Mesodermal cell (in vitro differentiated cells): ENCODE results near the gene HTR6.

Experiments used
- H3K27ac ChIP-seq: 2 replicates; pipeline ENCODE4 v1.7.0; 2013; ENCODE audit warnings: mild to moderate bottlenecking, low read depth, low read length, moderate library complexity; ENCODE audit not compliant: severe bottlenecking
- H3K36me3 ChIP-seq: 2 replicates; pipeline ENCODE4 v1.7.1; 2013; ENCODE audit warnings: mild to moderate bottlenecking, low read length, moderate library complexity; ENCODE audit not compliant: control insufficient read depth, insufficient read depth
- H3K4me1 ChIP-seq: one replicate; pipeline ENCODE4 v1.7.1; 2013; ENCODE audit warnings: mild to moderate bottlenecking, low read length; ENCODE audit not compliant: insufficient read depth, control insufficient read depth, poor library complexity, severe bottlenecking
- H3K4me3 ChIP-seq: 2 replicates; pipeline ENCODE4 v1.7.0; 2013; ENCODE audit warnings: low read length, control low read depth, mild to moderate bottlenecking; ENCODE audit not compliant: insufficient read depth, poor library complexity, severe bottlenecking; ENCODE audit errors: extremely low read depth
- H3K9me3 ChIP-seq: 2 replicates; pipeline ENCODE4 v1.7.1; 2013; ENCODE audit warnings: mild to moderate bottlenecking, low read length, moderate library complexity; ENCODE audit not compliant: control insufficient read depth
- WGBS, 2 experiments: methylation state at CpG; one replicate each; pipeline ENCODE4 v1.1.5; 2013; ENCODE audit warnings: missing lambda C conversion rate in 2 of 2; ENCODE audit not compliant: insufficient coverage in 2 of 2; 5-methylcytosine and 5-hydroxymethylcytosine counted together

The HTR6 gene

DNA sequence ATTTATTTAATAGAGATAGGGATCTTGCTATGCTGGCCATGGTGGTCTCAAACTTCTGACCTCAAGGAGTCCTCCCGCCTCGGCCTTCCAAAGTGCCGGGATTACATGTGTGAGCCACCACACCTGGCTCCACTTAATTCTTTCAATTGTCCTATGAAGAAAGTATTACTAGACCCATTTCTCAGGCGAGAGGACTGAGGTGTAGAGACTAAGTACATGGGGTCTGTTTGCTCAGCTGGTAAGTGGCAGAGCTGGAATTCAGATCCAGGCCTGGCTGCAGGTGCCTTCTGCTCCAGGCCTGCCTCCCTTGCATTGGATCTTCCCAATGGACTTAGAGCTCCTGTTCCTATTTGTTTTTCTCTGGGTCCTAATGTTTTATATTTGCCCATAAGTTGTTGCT lies 55.5 kb downstream of the HTR6 start:
- Histone ChIP-seq H3K36me3 (no peaks in the 10 kb centered on the region), H3K27ac (no peak overlapping the region), H3K9me3 (no peaks in the 10 kb centered on the region), H3K4me3 (no peak overlapping the region), H3K4me1 (no peaks in the 10 kb centered on the region)
- WGBS, 2 experiments, result 80 to 100% methylated on average over 1 to 3 of the region's 4 CpGs

GRCh38 chr1:19720973-19721372 lies 56.3 kb downstream of the HTR6 start:
- no peak overlapping the region for H3K4me3 ChIP-seq
- H3K4me1 ChIP-seq, result no peaks in the 10 kb centered on the region
- WGBS, 2 experiments, result 70 to 88% methylated on average over 1 to 3 of the region's 4 CpGs
- H3K27ac ChIP-seq, result peak overlapping the region; percentile 16
- H3K9me3 ChIP-seq, result no peaks in the 10 kb centered on the region
- no peaks in the 10 kb centered on the region for H3K36me3 ChIP-seq

DNA sequence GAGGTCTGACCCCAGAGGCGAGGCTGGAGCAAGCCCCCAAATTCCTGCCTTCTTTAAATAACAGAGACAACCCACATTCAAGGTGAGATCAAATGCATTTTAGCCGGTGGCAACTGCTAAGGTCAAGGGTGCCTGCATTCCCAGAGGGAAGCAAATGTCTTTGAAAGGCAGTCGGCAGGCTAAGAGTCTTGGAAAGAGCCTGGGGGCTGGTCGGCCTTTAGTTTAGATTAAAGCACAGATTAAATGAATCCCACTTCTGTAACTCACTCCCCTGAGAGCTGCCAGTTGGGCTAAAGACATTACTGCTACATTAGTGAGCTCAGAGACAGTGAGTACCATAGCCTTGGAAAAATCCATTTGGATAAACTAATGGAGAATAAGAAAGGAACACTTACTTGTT lies 59.2 kb downstream of the HTR6 start:
- Histone ChIP-seq H3K9me3 (no peaks in the 10 kb centered on the region), H3K36me3 (no peaks in the 10 kb centered on the region), H3K27ac (no peak overlapping the region), H3K4me1 (no peaks in the 10 kb centered on the region), H3K4me3 (no peak overlapping the region)
- WGBS, 2 experiments, result 46 to 58% methylated on average over 2 to 3 of the region's 4 CpGs

DNA sequence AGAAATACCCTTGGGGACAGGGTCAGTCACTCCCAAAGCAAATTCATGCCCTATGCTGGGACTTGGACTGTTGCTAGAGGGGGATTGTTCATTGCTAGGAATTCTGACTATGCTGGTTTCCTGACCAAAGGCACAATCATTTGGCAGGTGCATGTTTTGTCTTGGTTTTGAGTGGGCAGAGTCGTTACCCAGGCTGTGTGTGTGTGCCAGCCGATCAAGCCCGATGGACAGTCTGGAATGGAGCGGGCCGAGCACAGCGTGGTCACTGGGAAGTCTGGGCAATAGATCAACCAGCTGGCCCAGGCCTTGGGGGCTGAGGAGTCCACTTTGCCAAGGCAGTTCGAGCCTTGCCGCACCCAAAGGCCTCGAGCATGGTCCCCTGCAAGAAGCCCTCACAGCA lies 60.9 kb downstream of the HTR6 start:
- Histone ChIP-seq H3K4me1 (no peaks in the 10 kb centered on the region), H3K9me3 (no peaks in the 10 kb centered on the region), H3K4me3 (no peak overlapping the region), H3K36me3 (no peaks in the 10 kb centered on the region), H3K27ac (no peak overlapping the region)
- WGBS, 2 experiments, result 91 to 98% methylated on average over 9 of the region's 9 CpGs

GRCh38 chr1:19728413-19729145 lies 63.9 kb downstream of the HTR6 start:
- Histone ChIP-seq H3K4me3 (no peak overlapping the region), H3K9me3 (no peaks in the 10 kb centered on the region), H3K4me1 (no peaks in the 10 kb centered on the region), H3K36me3 (no peaks in the 10 kb centered on the region), H3K27ac (no peak overlapping the region)
- 91 to 100% methylated on average over 1 to 5 of the region's 5 CpGs for WGBS, 2 experiments

- 93 to 96% methylated on average over 3 of the region's 3 CpGs for WGBS, 2 experiments
- Histone ChIP-seq H3K4me3 (no peak overlapping the region), H3K27ac (no peak overlapping the region), H3K36me3 (no peaks in the 10 kb centered on the region), H3K4me1 (peaks cover 7% of the 10 kb centered on the region), H3K9me3 (no peaks in the 10 kb centered on the region)
Measured at GRCh38 chr1:19730232-19730631, 65.6 kb downstream of the HTR6 start.
